IMR-90 (cell line): ENCODE results near the gene UBE2M. TPM values are rescaled to one million over a fixed set of nuclear protein-coding genes. Genes with fewer than 3 reads are reported as not detected.

Experiments used
- ATAC-seq: fragments of 200-7000 bp; cut with Tn5 transposase; 2 replicates; pipeline ENCODE4 v1.9.1; 2020; ENCODE audit warnings: low read depth, mild to moderate bottlenecking, moderate library complexity
- BruUV-seq: library from RNA; stranded (reverse); fragments of 400-500 nt; replicated peaks from 2 replicates; lab custom pipeline; 2021; lab: Mats Ljungman, UMichigan
- CTCF ChIA-PET: fragments of 300-600 bp; formaldehyde crosslinking; extraction: SDS; loops from one replicate; lab custom pipeline; 2021; ENCODE audit warnings: antibody characterized with exemption; lab: Yijun Ruan, JAX
- POLR2A ChIA-PET: fragments of 300-600 bp; sonication (Branson Sonifier 250); formaldehyde crosslinking; loops from one replicate; lab custom pipeline; 2022; ENCODE audit warnings: antibody characterized with exemption; ENCODE audit not compliant: unreplicated experiment; lab: Charles Lee
- DNase-seq: peaks from one replicate; pipeline ENCODE4 v3.0.0; 2013
- H2AFZ ChIP-seq: replicated peaks from 2 replicates; pipeline ENCODE3; 2013; ENCODE audit warnings: low read length, mild to moderate bottlenecking; ENCODE audit not compliant: poor library complexity
- H2AK5ac ChIP-seq: 2 replicates; pipeline ENCODE4 v1.6.1; 2013; ENCODE audit warnings: low read depth, low read length, inconsistent platforms
- H2AK9ac ChIP-seq: replicated peaks from 2 replicates; pipeline ENCODE3; 2013; ENCODE audit warnings: mild to moderate bottlenecking, low read depth, low read length, moderate library complexity; ENCODE audit not compliant: poor library complexity
- H2BK120ac ChIP-seq: 2 replicates; pipeline ENCODE4 v1.6.1; 2013; ENCODE audit warnings: low read depth, low read length, inconsistent platforms
- H2BK15ac ChIP-seq: 3 replicates; pipeline ENCODE4 v1.6.1; 2013; ENCODE audit warnings: low read depth, low read length, inconsistent platforms
- H2BK20ac ChIP-seq: 2 replicates; pipeline ENCODE4 v1.6.1; 2013; ENCODE audit warnings: low read depth, mild to moderate bottlenecking, inconsistent platforms, low read length, moderate library complexity
- H2BK5ac ChIP-seq: 2 replicates; pipeline ENCODE4 v1.6.1; 2013; ENCODE audit warnings: mild to moderate bottlenecking, low read depth, low read length, inconsistent platforms; ENCODE audit not compliant: poor library complexity, severe bottlenecking
- H3K14ac ChIP-seq: replicated peaks from 2 replicates; pipeline ENCODE4 v1.6.1; 2013; ENCODE audit warnings: low read depth, low read length, inconsistent platforms
- H3K18ac ChIP-seq: 2 replicates; pipeline ENCODE4 v1.6.1; 2013; ENCODE audit warnings: low read depth, low read length, control low read depth
- H3K23ac ChIP-seq: 2 replicates; pipeline ENCODE4 v1.6.1; 2013; ENCODE audit warnings: low read depth, low read length, inconsistent platforms
- H3K27ac ChIP-seq: 2 replicates; pipeline ENCODE4 v1.5.1; 2013; ENCODE audit warnings: mild to moderate bottlenecking, control low read depth, low read length; ENCODE audit not compliant: insufficient read depth
- H3K27me3 ChIP-seq: 2 replicates; pipeline ENCODE4 v1.6.1; 2013; ENCODE audit warnings: low read length; ENCODE audit not compliant: control insufficient read depth, insufficient read depth
- H3K36me3 ChIP-seq: 2 replicates; pipeline ENCODE4 v1.6.1; 2013; ENCODE audit warnings: low read length, mixed read lengths; ENCODE audit not compliant: control insufficient read depth, insufficient read depth
- H3K4ac ChIP-seq: 2 replicates; pipeline ENCODE4 v1.6.1; 2013; ENCODE audit warnings: low read depth, low read length, inconsistent platforms
- H3K4me1 ChIP-seq: 2 replicates; pipeline ENCODE4 v1.6.1; 2013; ENCODE audit warnings: low read length, mixed read lengths; ENCODE audit not compliant: control insufficient read depth, insufficient read depth
- H3K4me2 ChIP-seq: 2 replicates; pipeline ENCODE4 v1.6.1; 2013; ENCODE audit warnings: low read depth, mild to moderate bottlenecking, control low read depth, low read length, moderate library complexity
- H3K4me3 ChIP-seq: 2 replicates; pipeline ENCODE4 v1.5.1; 2013; ENCODE audit warnings: low read depth, mild to moderate bottlenecking, control low read depth, low read length, moderate library complexity; ENCODE audit not compliant: insufficient read depth
- H3K56ac ChIP-seq: 2 replicates; pipeline ENCODE4 v1.6.1; 2013; ENCODE audit warnings: low read length, inconsistent platforms; ENCODE audit not compliant: insufficient read depth; ENCODE audit errors: extremely low read depth
- H3K79me1 ChIP-seq, 2 experiments: 2 replicates each; pipeline ENCODE4 v1.6.1; 2013; ENCODE audit warnings: low read length in 2 of 2, inconsistent platforms in 1 of 2, low read depth in 1 of 2
- H3K9ac ChIP-seq: 2 replicates; pipeline ENCODE4 v1.6.1; 2013; ENCODE audit warnings: low read depth, low read length, control low read depth
- H3K9me1 ChIP-seq: 2 replicates; pipeline ENCODE4 v1.6.1; 2013; ENCODE audit warnings: low read length, inconsistent platforms; ENCODE audit not compliant: insufficient read depth
- H3K9me3 ChIP-seq: 2 replicates; pipeline ENCODE4 v1.6.1; 2013; ENCODE audit warnings: low read length; ENCODE audit not compliant: control insufficient read depth, insufficient read depth
- H4K20me1 ChIP-seq: 2 replicates; pipeline ENCODE4 v1.6.1; 2013; ENCODE audit warnings: low read length, inconsistent platforms; ENCODE audit not compliant: insufficient read depth
- H4K5ac ChIP-seq: 2 replicates; pipeline ENCODE4 v1.6.1; 2013; ENCODE audit warnings: mild to moderate bottlenecking, low read depth, low read length, control low read depth
- H4K8ac ChIP-seq, 2 experiments: 2 replicates each; pipeline ENCODE4 v1.6.1; 2013; ENCODE audit warnings: low read depth in 2 of 2, low read length in 2 of 2, control low read depth in 1 of 2, inconsistent platforms in 1 of 2
- H4K91ac ChIP-seq: 2 replicates; pipeline ENCODE4 v1.6.1; 2013; ENCODE audit warnings: low read depth, low read length, inconsistent platforms; ENCODE audit not compliant: insufficient read depth
- BHLHE40 ChIP-seq: fragments of 150-350 bp; IDR thresholded peaks from 2 replicates; pipeline ENCODE4 v1.6.1; 2016; ENCODE audit warnings: mild to moderate bottlenecking, low read depth, low read length
- CEBPB ChIP-seq: IDR thresholded peaks from 2 replicates; pipeline ENCODE4 v1.6.1; 2012; ENCODE audit warnings: low read depth, low read length, improper control_type of control experiment
- CTCF ChIP-seq: conservative IDR thresholded peaks from 2 replicates; pipeline ENCODE4 v1.5.1; 2012; ENCODE audit warnings: mild to moderate bottlenecking, low read depth, low read length, improper control_type of control experiment
- FOS ChIP-seq: fragments of 150-350 bp; IDR thresholded peaks from 2 replicates; pipeline ENCODE4 v1.6.1; 2016; ENCODE audit warnings: low read depth, low read length
- MAFK ChIP-seq: IDR thresholded peaks from 2 replicates; pipeline ENCODE4 v1.6.1; 2012; ENCODE audit warnings: low read depth, low read length, improper control_type of control experiment
- MAZ ChIP-seq: IDR thresholded peaks from 2 replicates; pipeline ENCODE4 v1.6.1; 2012; ENCODE audit warnings: low read depth, mild to moderate bottlenecking, low read length, improper control_type of control experiment, moderate library complexity, borderline replicate concordance
- POLR2A ChIP-seq: IDR thresholded peaks from 2 replicates; pipeline ENCODE4 v1.6.1; 2012; ENCODE audit warnings: mild to moderate bottlenecking, low read depth, low read length
- RAD21 ChIP-seq: IDR thresholded peaks from 2 replicates; pipeline ENCODE4 v1.6.1; 2012; ENCODE audit warnings: low read length, improper control_type of control experiment
- RCOR1 ChIP-seq: IDR thresholded peaks from 2 replicates; pipeline ENCODE4 v1.6.1; 2012; ENCODE audit warnings: mild to moderate bottlenecking, low read length, improper control_type of control experiment; ENCODE audit not compliant: insufficient replicate concordance
- RFX5 ChIP-seq: IDR thresholded peaks from 2 replicates; pipeline ENCODE4 v1.8.0; 2012; ENCODE audit warnings: low read depth, mild to moderate bottlenecking, low read length, moderate library complexity
- SMC3 ChIP-seq: fragments of 150-350 bp; IDR thresholded peaks from 2 replicates; pipeline ENCODE4 v1.6.1; 2016; ENCODE audit warnings: low read depth, mild to moderate bottlenecking, antibody characterized with exemption, low read length, moderate library complexity
- USF2 ChIP-seq: fragments of 150-350 bp; IDR thresholded peaks from 2 replicates; pipeline ENCODE4 v1.6.1; 2017; ENCODE audit warnings: mild to moderate bottlenecking, antibody characterized with exemption, low read length, low read depth
- WGBS, 2 experiments: methylation state at CpG; one replicate each; pipeline versions ENCODE4 v1.1.5 to v1.1.7; 2013; ENCODE audit warnings: missing lambda C conversion rate in 2 of 2; ENCODE audit not compliant: insufficient read length in 1 of 2; ENCODE audit errors: extremely low coverage in 2 of 2; 5-methylcytosine and 5-hydroxymethylcytosine counted together
- dilution Hi-C: fragments of 300-500 bp; cut with HindIII; formaldehyde crosslinking; loops from one replicate; pipeline ENCODE4 v1.14.3; 2018; ENCODE audit warnings: low sequenced_read_pairs; ENCODE audit not compliant: unreplicated experiment
- in situ Hi-C: fragments of 300-500 bp; cut with MboI; formaldehyde crosslinking; loops from 3 replicates; pipeline ENCODE4 v1.14.3; 2019; ENCODE audit warnings: low sequenced_read_pairs, inconsistent platforms, mixed read lengths
- intact Hi-C: fragments of 100-400 bp; cut with micrococcal nuclease; formaldehyde crosslinking; loops from 2 replicates; pipeline ENCODE4 v1.10.0; 2022
- polyA plus RNA-seq, 3 experiments: library from polyadenylated mRNA; depleted of rRNA; stranded (reverse); fragments of >200 nt; gene quantifications; 2 replicates each; pipeline ENCODE4 v1.2.3, GENCODE V29; 2012; ENCODE audit warnings: low replicate concordance in 1 of 3
- total RNA-seq: library from RNA; depleted of rRNA; stranded (reverse); fragments of >200 nt; gene quantifications from 2 replicates; pipeline ENCODE4 v1.2.3, GENCODE V29; 2012
- TF ChIP-seq, protein P1 (sequence below): fragments of 150-350 bp; IDR thresholded peaks from 2 replicates; pipeline ENCODE4 v1.6.1; 2016; ENCODE audit warnings: low read depth, mild to moderate bottlenecking, low read length, moderate library complexity, borderline replicate concordance

The UBE2M gene
- total and polyA plus RNA-seq, 2 of the 4 experiments (the other 2 are of a cell fraction) = 55.9 to 66.6 TPM

GRCh38 chr19:58554494-58555368 is 3.7 kb downstream of the UBE2M start, which contains the start of gene CHMP2A:
Gene CHMP2A, minus strand, starts transcription at chr19:58555105. Its CDS starts 893 bp downstream, at chr19:58554212.
- peak within 1 kb of the TSS; percentile 91 for H4K91ac ChIP-seq
- H2AK5ac ChIP-seq = peak within 1 kb of the TSS; percentile 96
- no peak within 1 kb of the TSS for H2BK15ac ChIP-seq
- peaks cover 19% of the 10 kb centered on the region for H3K4me1 ChIP-seq
- peaks cover 33% of the 10 kb centered on the region for H4K20me1 ChIP-seq
- peak; percentile 30 for ATAC-seq
- peak within 1 kb of the TSS; percentile 95 for H3K4ac ChIP-seq
- H3K9ac ChIP-seq = peak within 1 kb of the TSS; percentile 74
- no peaks in the 10 kb centered on the region for H3K27me3 ChIP-seq
- POLR2A ChIA-PET = interaction anchor here (0.6 kb wide), 1 partner anchor 11 kb away, joined by 3 read pairs; the partner anchor contains the start of gene TRIM28
- peak within 1 kb of the TSS; percentile 80 for H4K5ac ChIP-seq
- intact Hi-C loops = no loop called here
- H3K9me1 ChIP-seq = peaks cover 19% of the 10 kb centered on the region
- H3K79me1 ChIP-seq = peaks cover 21 to 66% of the 10 kb centered on the region in 2 experiments
- H3K27ac ChIP-seq = peak within 1 kb of the TSS; percentile 82
- no peak within 1 kb of the TSS for H2BK20ac ChIP-seq
- peak within 1 kb of the TSS; percentile 96 for H2AFZ ChIP-seq
- WGBS, 2 experiments = 2% methylated on average over 48 of the region's 69 CpGs; no CpG with 5 or more reads in 1 of the 2 experiments
- peak within 1 kb of the TSS; percentile 86 for H3K23ac ChIP-seq
- peak within 1 kb of the TSS; percentile 90 for H3K4me2 ChIP-seq
- H2BK120ac ChIP-seq = peak within 1 kb of the TSS; percentile 49
- H3K14ac ChIP-seq = peak within 1 kb of the TSS; percentile 97
- no TSS peak for BruUV-seq
- H3K18ac ChIP-seq = peak within 1 kb of the TSS; percentile 30; the same call in 1 of the 2 replicates
- no peaks in the 10 kb centered on the region for H3K9me3 ChIP-seq
- dilution Hi-C loops = no loop called here
- CTCF ChIA-PET = no interaction called here
- peak within 1 kb of the TSS; percentile 55 for H3K4me3 ChIP-seq
- H4K8ac ChIP-seq = peak within 1 kb of the TSS; percentile 97 to 99
- peaks cover 42% of the 10 kb centered on the region for H3K36me3 ChIP-seq
- in situ Hi-C loops = no loop called here
- H2BK5ac ChIP-seq = peak within 1 kb of the TSS; percentile 81
- H3K56ac ChIP-seq = peak within 1 kb of the TSS; percentile 40
- DNase-seq = peak; percentile 95
- H2AK9ac ChIP-seq = peak within 1 kb of the TSS; percentile 100
- no peak for TF ChIP-seq RFX5
- TF ChIP-seq USF2 = peak; percentile 35; the same call in 1 of the 2 replicates
- TF ChIP-seq CEBPB = peak; percentile 97
- no peak for TF ChIP-seq CTCF
- TF ChIP-seq POLR2A = peak; percentile 63
- TF ChIP-seq, protein P1, sequence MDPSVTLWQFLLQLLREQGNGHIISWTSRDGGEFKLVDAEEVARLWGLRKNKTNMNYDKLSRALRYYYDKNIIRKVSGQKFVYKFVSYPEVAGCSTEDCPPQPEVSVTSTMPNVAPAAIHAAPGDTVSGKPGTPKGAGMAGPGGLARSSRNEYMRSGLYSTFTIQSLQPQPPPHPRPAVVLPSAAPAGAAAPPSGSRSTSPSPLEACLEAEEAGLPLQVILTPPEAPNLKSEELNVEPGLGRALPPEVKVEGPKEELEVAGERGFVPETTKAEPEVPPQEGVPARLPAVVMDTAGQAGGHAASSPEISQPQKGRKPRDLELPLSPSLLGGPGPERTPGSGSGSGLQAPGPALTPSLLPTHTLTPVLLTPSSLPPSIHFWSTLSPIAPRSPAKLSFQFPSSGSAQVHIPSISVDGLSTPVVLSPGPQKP = no peak
- peak; percentile 84 for TF ChIP-seq BHLHE40
- TF ChIP-seq FOS = no peak
- peak; percentile 98 for TF ChIP-seq MAZ
- no peak for TF ChIP-seq RCOR1
- TF ChIP-seq SMC3 = no peak
- no peak for TF ChIP-seq MAFK
- 0 out of 2 replicates have a peak, but pooled peaks have one; percentile 10 for TF ChIP-seq RAD21
